Spinal cord (tissue), 10 donors: ENCODE data around the gene SOSTDC1. TPM values are rescaled to one million over a fixed set of nuclear protein-coding genes. Genes with fewer than 3 reads are reported as not detected.
A peak's percentile ranks its signal among the peaks of the same experiment; 100 is the strongest.
"Not testable (repeated sequence)": the region's sequence is repeated elsewhere in the genome, so short reads cannot be mapped to it uniquely, and the experiment has no call there.

Source experiments
- DNase-seq, 6 donors: peaks; one replicate each; pipeline versions ENCODE4 v3.0.0 to v3.0.0-alpha.2; 2013 to 2015; ENCODE audit warnings: low spot score in 6 of 6, low read depth in 4 of 6
- H3K27ac ChIP-seq: one replicate; pipeline ENCODE4 v1.5.1; 2013; ENCODE audit warnings: low read depth, low read length, control low read depth
- H3K27me3 ChIP-seq: one replicate; pipeline ENCODE4 v1.6.1; 2013; ENCODE audit warnings: low read length; ENCODE audit not compliant: control insufficient read depth, insufficient read depth
- H3K36me3 ChIP-seq: one replicate; pipeline ENCODE4 v1.6.1; 2013; ENCODE audit warnings: low read length; ENCODE audit not compliant: control insufficient read depth, insufficient read depth
- H3K4me1 ChIP-seq: one replicate; pipeline ENCODE4 v1.6.1; 2013; ENCODE audit warnings: low read length; ENCODE audit not compliant: control insufficient read depth, insufficient read depth
- H3K4me3 ChIP-seq: one replicate; pipeline ENCODE4 v1.5.1; 2013; ENCODE audit warnings: low read depth, low read length, control low read depth
- H3K9me3 ChIP-seq: one replicate; pipeline ENCODE4 v1.6.1; 2013; ENCODE audit warnings: low read length; ENCODE audit not compliant: control insufficient read depth, insufficient read depth
- WGBS: methylation state at CpG from one replicate; pipeline ENCODE4 v1.1.5; 2013; ENCODE audit warnings: missing lambda C conversion rate; ENCODE audit not compliant: insufficient coverage; 5-methylcytosine and 5-hydroxymethylcytosine counted together
- long read RNA-seq, 4 donors: transcript quantifications; one replicate each; lab custom pipeline, GENCODE V29; 2026
- polyA plus RNA-seq, 2 donors: library from polyadenylated mRNA; unstranded; fragments of 120-200 nt; gene quantifications; one replicate each; pipeline ENCODE4 v1.2.1, GENCODE V29; 2013; ENCODE audit not compliant: insufficient read length in 2 of 2
- total RNA-seq, 2 donors: library from RNA; depleted of rRNA in 1 of 2; stranded (reverse); fragments of 120-200 nt in 1 of 2; fragments of >200 nt in 1 of 2; gene quantifications; one replicate each; pipeline versions ENCODE4 v1.2.3 to v1.2.4, GENCODE V29; 2013 to 2014
- donor health status: healthy.

The SOSTDC1 gene
- total RNA-seq (10 to 100 TPM; 22.3 to 48.7 TPM), polyA plus RNA-seq (10 to 100 TPM in 1 of 2 donors, 1 to 10 TPM in 1; 7.7 to 11.9 TPM)
- long read RNA-seq, donor 1, transcript SOSTDC1-201 (2 exons, 1,869 nt), result major isoform, 6 of 6 reads
- long read RNA-seq, donor 1, partial matches to known transcripts, result 0 of 6 reads
- long read RNA-seq, donor 1, other reads (novel, unspliced or antisense), result 0 of 6 reads
- long read RNA-seq, donor 2, partial matches to known transcripts, result 0 of 1 reads
- long read RNA-seq, donor 2, other reads (novel, unspliced or antisense), result 0 of 1 reads
- long read RNA-seq, donor 3, partial matches to known transcripts, result 0 of 1 reads
- long read RNA-seq, donor 3, other reads (novel, unspliced or antisense), result 0 of 1 reads
- long read RNA-seq, donor 4, transcript SOSTDC1-201 (2 exons, 1,869 nt), result major isoform, 25 of 25 reads
- long read RNA-seq, donor 4, partial matches to known transcripts, result 0 of 25 reads
- long read RNA-seq, donor 4, other reads (novel, unspliced or antisense), result 0 of 25 reads

- WGBS, result 0% methylated on average over 4 of the region's 10 CpGs
- Histone ChIP-seq H3K4me1 (no peaks in the 10 kb centered on the region), H3K9me3 (no peaks in the 10 kb centered on the region), H3K4me3 (peak within 1 kb of the TSS; percentile 55), H3K36me3 (no peaks in the 10 kb centered on the region), H3K27ac (peak within 1 kb of the TSS; percentile 83), H3K27me3 (no peaks in the 10 kb centered on the region)
- DNase-seq, result peak; percentile 21 to 82 (median 38)
Observed at GRCh38 chr7:16465469-16466361, at the start of gene SOSTDC1. Gene SOSTDC1, minus strand, starts transcription at chr7:16465738. Its CDS starts 70 bp downstream, at chr7:16465668.

- H3K9me3 ChIP-seq, result no peaks in the 10 kb centered on the region
- peak overlapping the region; percentile 21 for H3K27ac ChIP-seq
- H3K36me3 ChIP-seq, result no peaks in the 10 kb centered on the region
- no peaks in the 10 kb centered on the region for H3K27me3 ChIP-seq
- no peak for DNase-seq
- no peaks in the 10 kb centered on the region for H3K4me1 ChIP-seq
- H3K4me3 ChIP-seq, result no peak overlapping the region
Observed at GRCh38 chr7:16514729-16515128, 49.2 kb upstream of the SOSTDC1 start.

- H3K27me3 ChIP-seq, result no peaks in the 10 kb centered on the region
- H3K27ac ChIP-seq, result no peak overlapping the region
- no peak for DNase-seq
- H3K4me3 ChIP-seq, result no peak overlapping the region
- WGBS, result no CpG with 5 or more reads among the region's 1 CpG
- H3K9me3 ChIP-seq, result no peaks in the 10 kb centered on the region
- no peaks in the 10 kb centered on the region for H3K36me3 ChIP-seq
- H3K4me1 ChIP-seq, result no peaks in the 10 kb centered on the region
Observed at GRCh38 chr7:16514271-16514670, 48.7 kb upstream of the SOSTDC1 start.

- no peaks in the 10 kb centered on the region for H3K36me3 ChIP-seq
- H3K27me3 ChIP-seq, result no peaks in the 10 kb centered on the region
- no peak for DNase-seq
- WGBS, result 93% methylated on average over 7 of the region's 7 CpGs
- H3K27ac ChIP-seq, result no peak overlapping the region
- H3K9me3 ChIP-seq, result no peaks in the 10 kb centered on the region
- H3K4me3 ChIP-seq, result no peak overlapping the region
- H3K4me1 ChIP-seq, result no peaks in the 10 kb centered on the region
Observed at GRCh38 chr7:16512097-16512496, 46.6 kb upstream of the SOSTDC1 start.

- WGBS, result 89% methylated on average over 5 of the region's 5 CpGs
- DNase-seq, result no peak
Observed at GRCh38 chr7:16511314-16511713, 45.8 kb upstream of the SOSTDC1 start.

GRCh38 chr7:16509829-16510228 is 44.3 kb upstream of the SOSTDC1 start:
- no peak overlapping the region for H3K27ac ChIP-seq
- no peaks in the 10 kb centered on the region for H3K36me3 ChIP-seq
- H3K27me3 ChIP-seq, result no peaks in the 10 kb centered on the region
- no peak overlapping the region for H3K4me3 ChIP-seq
- H3K9me3 ChIP-seq, result no peaks in the 10 kb centered on the region
- H3K4me1 ChIP-seq, result no peaks in the 10 kb centered on the region
- DNase-seq, result no peak

More at GRCh38 chr7:16511314-16511713, 45.8 kb upstream of the SOSTDC1 start:
- H3K27ac ChIP-seq, result no peak overlapping the region
- no peaks in the 10 kb centered on the region for H3K27me3 ChIP-seq
- no peaks in the 10 kb centered on the region for H3K4me1 ChIP-seq
- H3K36me3 ChIP-seq, result no peaks in the 10 kb centered on the region
- no peaks in the 10 kb centered on the region for H3K9me3 ChIP-seq
- H3K4me3 ChIP-seq, result no peak overlapping the region

- H3K4me1 ChIP-seq, H3K9me3 ChIP-seq, DNase-seq, H3K27me3 ChIP-seq, H3K4me3 ChIP-seq, H3K27ac ChIP-seq, H3K36me3 ChIP-seq: not testable (repeated sequence)
- WGBS, result 83% methylated on average over 2 of the region's 5 CpGs
Observed at GRCh38 chr7:16506422-16506821, 40.9 kb upstream of the SOSTDC1 start.

- no peaks in the 10 kb centered on the region for H3K4me1 ChIP-seq
- WGBS, result 93% methylated on average over 5 of the region's 6 CpGs
- no peak for DNase-seq
Observed at GRCh38 chr7:16504019-16504418, 38.5 kb upstream of the SOSTDC1 start.

GRCh38 chr7:16502303-16502702 is 36.8 kb upstream of the SOSTDC1 start:
- DNase-seq, result no peak
- 98% methylated on average over 13 of the region's 19 CpGs for WGBS
- Histone ChIP-seq H3K9me3 (no peaks in the 10 kb centered on the region), H3K4me1 (no peaks in the 10 kb centered on the region), H3K27me3 (no peaks in the 10 kb centered on the region), H3K36me3 (no peaks in the 10 kb centered on the region), H3K4me3 (no peak overlapping the region), H3K27ac (no peak overlapping the region)

More at GRCh38 chr7:16504019-16504418, 38.5 kb upstream of the SOSTDC1 start:
- Histone ChIP-seq H3K36me3 (no peaks in the 10 kb centered on the region), H3K9me3 (no peaks in the 10 kb centered on the region), H3K27me3 (no peaks in the 10 kb centered on the region), H3K27ac (no peak overlapping the region), H3K4me3 (no peak overlapping the region)
